ENCODE data around the gene RPLP2. TPM values are rescaled to one million over a fixed set of nuclear protein-coding genes. Genes with fewer than 3 reads are reported as not detected.

RPLP2 gene
- total RNA-seq, 1 experiment from 2014 or later: 2,582 TPM

DNA sequence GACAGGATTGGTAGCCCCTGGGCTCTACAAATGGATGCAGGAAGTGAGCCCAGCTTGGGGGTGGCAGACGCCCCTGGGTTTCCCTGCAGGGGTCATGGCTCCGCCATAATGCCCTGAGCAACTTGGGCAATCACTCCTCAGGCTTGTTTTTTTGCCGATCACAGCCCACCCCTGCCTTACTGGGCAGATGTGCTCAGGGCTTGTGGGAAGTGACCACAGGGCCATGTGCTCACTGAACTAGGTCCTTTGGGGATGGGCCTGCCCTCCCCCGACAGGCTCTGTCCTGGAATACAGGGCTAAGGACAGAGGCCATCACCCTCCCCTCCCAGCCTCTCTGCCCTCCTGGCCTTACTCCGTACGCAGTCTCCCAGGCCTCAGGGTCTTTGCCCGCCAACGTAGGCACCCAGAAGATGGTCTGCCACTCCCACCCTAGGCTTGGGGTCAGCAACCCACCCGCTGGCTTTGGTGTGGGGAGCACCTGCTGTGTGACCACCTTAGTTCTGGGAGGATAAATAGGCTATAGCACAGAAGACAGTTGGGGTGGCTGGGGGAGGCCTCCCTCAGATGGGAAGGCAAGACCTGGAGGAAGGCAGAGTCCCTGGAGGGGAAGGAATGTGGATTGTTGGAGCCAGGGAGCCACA is 3.8 kb downstream of the RPLP2 start (continued):
- TF ChIP-seq, protein P1, sequence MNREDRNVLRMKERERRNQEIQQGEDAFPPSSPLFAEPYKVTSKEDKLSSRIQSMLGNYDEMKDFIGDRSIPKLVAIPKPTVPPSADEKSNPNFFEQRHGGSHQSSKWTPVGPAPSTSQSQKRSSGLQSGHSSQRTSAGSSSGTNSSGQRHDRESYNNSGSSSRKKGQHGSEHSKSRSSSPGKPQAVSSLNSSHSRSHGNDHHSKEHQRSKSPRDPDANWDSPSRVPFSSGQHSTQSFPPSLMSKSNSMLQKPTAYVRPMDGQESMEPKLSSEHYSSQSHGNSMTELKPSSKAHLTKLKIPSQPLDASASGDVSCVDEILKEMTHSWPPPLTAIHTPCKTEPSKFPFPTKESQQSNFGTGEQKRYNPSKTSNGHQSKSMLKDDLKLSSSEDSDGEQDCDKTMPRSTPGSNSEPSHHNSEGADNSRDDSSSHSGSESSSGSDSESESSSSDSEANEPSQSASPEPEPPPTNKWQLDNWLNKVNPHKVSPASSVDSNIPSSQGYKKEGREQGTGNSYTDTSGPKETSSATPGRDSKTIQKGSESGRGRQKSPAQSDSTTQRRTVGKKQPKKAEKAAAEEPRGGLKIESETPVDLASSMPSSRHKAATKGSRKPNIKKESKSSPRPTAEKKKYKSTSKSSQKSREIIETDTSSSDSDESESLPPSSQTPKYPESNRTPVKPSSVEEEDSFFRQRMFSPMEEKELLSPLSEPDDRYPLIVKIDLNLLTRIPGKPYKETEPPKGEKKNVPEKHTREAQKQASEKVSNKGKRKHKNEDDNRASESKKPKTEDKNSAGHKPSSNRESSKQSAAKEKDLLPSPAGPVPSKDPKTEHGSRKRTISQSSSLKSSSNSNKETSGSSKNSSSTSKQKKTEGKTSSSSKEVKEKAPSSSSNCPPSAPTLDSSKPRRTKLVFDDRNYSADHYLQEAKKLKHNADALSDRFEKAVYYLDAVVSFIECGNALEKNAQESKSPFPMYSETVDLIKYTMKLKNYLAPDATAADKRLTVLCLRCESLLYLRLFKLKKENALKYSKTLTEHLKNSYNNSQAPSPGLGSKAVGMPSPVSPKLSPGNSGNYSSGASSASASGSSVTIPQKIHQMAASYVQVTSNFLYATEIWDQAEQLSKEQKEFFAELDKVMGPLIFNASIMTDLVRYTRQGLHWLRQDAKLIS (CRISPR knock-in tag; IDR thresholded peaks at IDR 0.05; ENCODE audit: borderline replicate concordance): no peak
- no peak for TF ChIP-seq ZNF138 (CRISPR knock-in tag; conservative IDR thresholded peaks at IDR 0.05)
- no peak for TF ChIP-seq ELF4 (CRISPR knock-in tag; IDR thresholded peaks at IDR 0.05; ENCODE audit: low read depth)
- TF ChIP-seq PRRX2 (CRISPR knock-in tag; IDR thresholded peaks at IDR 0.05): no peak; the same call in 1 of the 2 replicates
- peak; percentile 87; the same call in 1 of the 2 replicates for TF ChIP-seq EMX1 (CRISPR knock-in tag; IDR thresholded peaks at IDR 0.05)
- peak; percentile 84 for TF ChIP-seq NFATC4 (CRISPR knock-in tag; IDR thresholded peaks at IDR 0.05)
- TF ChIP-seq, protein P2, sequence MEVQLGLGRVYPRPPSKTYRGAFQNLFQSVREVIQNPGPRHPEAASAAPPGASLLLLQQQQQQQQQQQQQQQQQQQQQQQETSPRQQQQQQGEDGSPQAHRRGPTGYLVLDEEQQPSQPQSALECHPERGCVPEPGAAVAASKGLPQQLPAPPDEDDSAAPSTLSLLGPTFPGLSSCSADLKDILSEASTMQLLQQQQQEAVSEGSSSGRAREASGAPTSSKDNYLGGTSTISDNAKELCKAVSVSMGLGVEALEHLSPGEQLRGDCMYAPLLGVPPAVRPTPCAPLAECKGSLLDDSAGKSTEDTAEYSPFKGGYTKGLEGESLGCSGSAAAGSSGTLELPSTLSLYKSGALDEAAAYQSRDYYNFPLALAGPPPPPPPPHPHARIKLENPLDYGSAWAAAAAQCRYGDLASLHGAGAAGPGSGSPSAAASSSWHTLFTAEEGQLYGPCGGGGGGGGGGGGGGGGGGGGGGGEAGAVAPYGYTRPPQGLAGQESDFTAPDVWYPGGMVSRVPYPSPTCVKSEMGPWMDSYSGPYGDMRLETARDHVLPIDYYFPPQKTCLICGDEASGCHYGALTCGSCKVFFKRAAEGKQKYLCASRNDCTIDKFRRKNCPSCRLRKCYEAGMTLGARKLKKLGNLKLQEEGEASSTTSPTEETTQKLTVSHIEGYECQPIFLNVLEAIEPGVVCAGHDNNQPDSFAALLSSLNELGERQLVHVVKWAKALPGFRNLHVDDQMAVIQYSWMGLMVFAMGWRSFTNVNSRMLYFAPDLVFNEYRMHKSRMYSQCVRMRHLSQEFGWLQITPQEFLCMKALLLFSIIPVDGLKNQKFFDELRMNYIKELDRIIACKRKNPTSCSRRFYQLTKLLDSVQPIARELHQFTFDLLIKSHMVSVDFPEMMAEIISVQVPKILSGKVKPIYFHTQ (CRISPR knock-in tag; IDR thresholded peaks at IDR 0.05): 0 out of 2 replicates have a peak, but pooled peaks have one; percentile 13
- TF ChIP-seq ZNF232 (CRISPR knock-in tag; IDR thresholded peaks at IDR 0.05): no peak
- TF ChIP-seq NFYB (CRISPR knock-in tag; conservative IDR thresholded peaks at IDR 0.05; ENCODE audit: low read depth): no peak
- no peak for TF ChIP-seq SMAD4 (CRISPR knock-in tag; IDR thresholded peaks at IDR 0.05)
- no peak for TF ChIP-seq GRHL2 (CRISPR knock-in tag; IDR thresholded peaks at IDR 0.05; ENCODE audit: insufficient replicate concordance, severe bottlenecking)
- TF ChIP-seq ZNF317 (CRISPR knock-in tag; IDR thresholded peaks at IDR 0.05; ENCODE audit: borderline replicate concordance, low read depth): no peak

DNA sequence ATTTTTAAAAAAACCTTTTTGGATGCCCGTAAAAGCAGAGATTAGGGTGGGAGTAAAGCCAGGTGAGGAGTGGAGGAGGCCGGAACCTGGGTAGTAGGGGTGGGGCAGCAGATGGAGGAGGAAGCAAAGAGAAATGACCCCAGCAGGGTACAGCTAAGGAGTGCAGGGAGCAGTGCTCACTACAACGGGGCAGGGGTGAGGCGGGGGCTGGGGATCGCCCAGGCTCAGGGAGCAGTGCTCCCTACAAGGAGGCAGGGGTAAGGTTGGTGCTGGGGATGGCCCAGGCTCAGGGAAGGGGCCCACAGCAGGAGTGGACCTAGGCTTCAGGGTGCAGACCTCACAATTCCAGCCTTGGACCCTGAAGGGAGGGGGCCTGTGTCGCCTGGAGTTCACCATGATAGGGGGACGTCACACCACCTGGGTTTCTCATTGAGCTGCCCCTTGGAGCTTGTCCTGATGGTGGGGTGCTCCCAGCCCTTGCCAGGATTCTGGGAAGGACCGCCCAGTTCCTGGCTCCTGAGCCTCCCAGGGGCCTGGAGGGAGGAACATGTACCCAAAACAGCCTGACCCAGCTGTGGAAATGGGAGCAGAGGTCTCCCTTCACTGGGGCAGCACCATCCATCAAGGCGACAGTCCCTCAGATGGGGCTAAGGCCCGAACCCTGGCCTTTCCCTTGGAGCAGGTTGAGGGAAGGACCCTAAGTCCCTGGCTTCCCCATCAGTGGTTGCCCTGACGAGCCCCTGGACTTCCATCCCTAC is 6.1 kb downstream of the RPLP2 start:
- Mint-ChIP-seq H3K27ac (no peak overlapping the region), H3K4me3 (no peak overlapping the region), H3K4me1 (peaks cover 20% of the 10 kb centered on the region), H3K27me3 (ENCODE audit: low read depth) (no peaks in the 10 kb centered on the region), H3K36me3 (peaks cover 21% of the 10 kb centered on the region), H3K9me3 (no peaks in the 10 kb centered on the region)
- ChIA-PET CTCF (interaction anchor here (1.0 to 1.6 kb wide), 4 partner anchors 14 to 32 kb away, joined by 3 to 8 read pairs (median 4); no protein-coding TSS in a partner anchor), POLR2A (interaction anchor here (0.6 to 1.0 kb wide), 2 partner anchors 27 to 74 kb away, joined by 3 to 4 read pairs; partner anchors contain the start of genes POLR2L and TSPAN4)
- ATAC-seq: no peak
- DNase-seq (ENCODE audit: low spot score): no peak
- TF ChIP-seq, protein P3, sequence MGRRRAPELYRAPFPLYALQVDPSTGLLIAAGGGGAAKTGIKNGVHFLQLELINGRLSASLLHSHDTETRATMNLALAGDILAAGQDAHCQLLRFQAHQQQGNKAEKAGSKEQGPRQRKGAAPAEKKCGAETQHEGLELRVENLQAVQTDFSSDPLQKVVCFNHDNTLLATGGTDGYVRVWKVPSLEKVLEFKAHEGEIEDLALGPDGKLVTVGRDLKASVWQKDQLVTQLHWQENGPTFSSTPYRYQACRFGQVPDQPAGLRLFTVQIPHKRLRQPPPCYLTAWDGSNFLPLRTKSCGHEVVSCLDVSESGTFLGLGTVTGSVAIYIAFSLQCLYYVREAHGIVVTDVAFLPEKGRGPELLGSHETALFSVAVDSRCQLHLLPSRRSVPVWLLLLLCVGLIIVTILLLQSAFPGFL (CRISPR knock-in tag; IDR thresholded peaks at IDR 0.05; ENCODE audit: borderline replicate concordance): no peak
- TF ChIP-seq, protein P2 (CRISPR knock-in tag; IDR thresholded peaks at IDR 0.05): no peak
- no peak for TF ChIP-seq ZNF396 (CRISPR knock-in tag; IDR thresholded peaks at IDR 0.05; ENCODE audit: borderline replicate concordance)
- no peak for TF ChIP-seq ZNF423 (CRISPR knock-in tag; IDR thresholded peaks at IDR 0.05)
- TF ChIP-seq TEAD4 (CRISPR knock-in tag; IDR thresholded peaks at IDR 0.05): no peak
- no peak for TF ChIP-seq SMAD3 (CRISPR knock-in tag; IDR thresholded peaks at IDR 0.05; ENCODE audit: borderline replicate concordance)
- no peak for TF ChIP-seq MXD4 (CRISPR knock-in tag; IDR thresholded peaks at IDR 0.05; ENCODE audit: borderline replicate concordance)
- TF ChIP-seq, protein P4, sequence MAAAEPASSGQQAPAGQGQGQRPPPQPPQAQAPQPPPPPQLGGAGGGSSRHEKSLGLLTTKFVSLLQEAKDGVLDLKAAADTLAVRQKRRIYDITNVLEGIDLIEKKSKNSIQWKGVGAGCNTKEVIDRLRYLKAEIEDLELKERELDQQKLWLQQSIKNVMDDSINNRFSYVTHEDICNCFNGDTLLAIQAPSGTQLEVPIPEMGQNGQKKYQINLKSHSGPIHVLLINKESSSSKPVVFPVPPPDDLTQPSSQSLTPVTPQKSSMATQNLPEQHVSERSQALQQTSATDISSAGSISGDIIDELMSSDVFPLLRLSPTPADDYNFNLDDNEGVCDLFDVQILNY (CRISPR knock-in tag; IDR thresholded peaks at IDR 0.05): no peak
- no peak for TF ChIP-seq ZBTB21 (CRISPR knock-in tag; IDR thresholded peaks at IDR 0.05; ENCODE audit: borderline replicate concordance)
- TF ChIP-seq, protein P5, sequence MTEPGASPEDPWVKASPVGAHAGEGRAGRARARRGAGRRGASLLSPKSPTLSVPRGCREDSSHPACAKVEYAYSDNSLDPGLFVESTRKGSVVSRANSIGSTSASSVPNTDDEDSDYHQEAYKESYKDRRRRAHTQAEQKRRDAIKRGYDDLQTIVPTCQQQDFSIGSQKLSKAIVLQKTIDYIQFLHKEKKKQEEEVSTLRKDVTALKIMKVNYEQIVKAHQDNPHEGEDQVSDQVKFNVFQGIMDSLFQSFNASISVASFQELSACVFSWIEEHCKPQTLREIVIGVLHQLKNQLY (CRISPR knock-in tag; IDR thresholded peaks at IDR 0.05): no peak
- TF ChIP-seq ZNF219 (CRISPR knock-in tag; IDR thresholded peaks at IDR 0.05; ENCODE audit: borderline replicate concordance): no peak
